Lung (tissue), 12 donors: Measurements from ENCODE around the gene TET1. TPM values are rescaled to one million over a fixed set of nuclear protein-coding genes. Genes with fewer than 3 reads are reported as not detected.

Source experiments
- ATAC-seq: fragments of 200-7000 bp; cut with Tn5 transposase; one replicate; pipeline ENCODE4 v1.9.1; 2020; ENCODE audit warnings: moderate number of reproducible peaks; ENCODE audit not compliant: insufficient read depth, low FRiP score
- DNase-seq, 3 donors: peaks; one replicate each; pipeline ENCODE4 v3.0.0-alpha.2; 2013 to 2017
- H3K27ac ChIP-seq, 2 donors: one replicate each; pipeline ENCODE4 v1.5.1; 2013; ENCODE audit warnings: mild to moderate bottlenecking in 2 of 2, moderate library complexity in 2 of 2, control low read depth in 1 of 2, inconsistent platforms in 1 of 2, low read depth in 1 of 2, low read length in 1 of 2
- H3K27me3 ChIP-seq, 3 donors: one replicate each; pipeline ENCODE4 v1.5.1; 2013; ENCODE audit warnings: low read length in 2 of 3; ENCODE audit not compliant: control insufficient read depth in 3 of 3, insufficient read depth in 3 of 3
- H3K36me3 ChIP-seq, 4 donors: one replicate each; pipeline ENCODE4 v1.5.1; 2013; ENCODE audit warnings: low read length in 4 of 4, mild to moderate bottlenecking in 1 of 4, moderate library complexity in 1 of 4; ENCODE audit not compliant: control insufficient read depth in 4 of 4, insufficient read depth in 4 of 4
- H3K4me1 ChIP-seq, 5 donors: one replicate each; pipeline ENCODE4 v1.5.1; 2013; ENCODE audit warnings: low read length in 5 of 5, mild to moderate bottlenecking in 2 of 5, moderate library complexity in 1 of 5; ENCODE audit not compliant: control insufficient read depth in 5 of 5, insufficient read depth in 5 of 5
- H3K4me3 ChIP-seq: one replicate; pipeline ENCODE4 v1.5.1; 2013; ENCODE audit warnings: mild to moderate bottlenecking, control low read depth, moderate library complexity
- H3K9ac ChIP-seq, 2 donors: one replicate each; pipeline ENCODE4 v1.5.1; 2013; ENCODE audit warnings: low read length in 2 of 2, control low read depth in 1 of 2; ENCODE audit not compliant: insufficient read depth in 1 of 2
- H3K9me3 ChIP-seq, 4 donors: one replicate each; pipeline ENCODE4 v1.5.1; 2013; ENCODE audit warnings: low read length in 3 of 4, mild to moderate bottlenecking in 1 of 4, moderate library complexity in 1 of 4; ENCODE audit not compliant: control insufficient read depth in 4 of 4, insufficient read depth in 3 of 4
- WGBS, 2 donors: extraction: QIAGEN DNeasy Blood & Tissue Kit; methylation state at CpG; one replicate each; pipeline ENCODE4 v1.1.7; 2013; 5-methylcytosine and 5-hydroxymethylcytosine counted together
- polyA plus RNA-seq, 2 donors: library from polyadenylated mRNA; stranded (reverse); fragments of 200-250 nt; gene quantifications; one replicate each; pipeline ENCODE4 v1.2.1, GENCODE V29; 2013
- total RNA-seq, 2 donors: library from RNA; depleted of rRNA in 1 of 2; stranded (reverse); fragments of >200 nt in 1 of 2; gene quantifications; one replicate each; pipeline ENCODE4 v1.2.1, GENCODE V29; 2014 to 2021
- TF ChIP-seq, protein P1 (sequence below): IDR thresholded peaks from 2 replicates; pipeline ENCODE4 v1.5.1; 2012; ENCODE audit warnings: mild to moderate bottlenecking; ENCODE audit errors: control extremely low read depth, extremely low read depth
- donor health status: control.
- donor health status: control.
- donor health status: Bipolar disorder and iron deficiency.
- donor health status: healthy.
- donor health status: DM: yes; HTN: yes; CAD: no.

The TET1 gene
- total and polyA plus RNA-seq, 4 donors, result 0.06 to 23.5 (median 0.73) TPM

DNA sequence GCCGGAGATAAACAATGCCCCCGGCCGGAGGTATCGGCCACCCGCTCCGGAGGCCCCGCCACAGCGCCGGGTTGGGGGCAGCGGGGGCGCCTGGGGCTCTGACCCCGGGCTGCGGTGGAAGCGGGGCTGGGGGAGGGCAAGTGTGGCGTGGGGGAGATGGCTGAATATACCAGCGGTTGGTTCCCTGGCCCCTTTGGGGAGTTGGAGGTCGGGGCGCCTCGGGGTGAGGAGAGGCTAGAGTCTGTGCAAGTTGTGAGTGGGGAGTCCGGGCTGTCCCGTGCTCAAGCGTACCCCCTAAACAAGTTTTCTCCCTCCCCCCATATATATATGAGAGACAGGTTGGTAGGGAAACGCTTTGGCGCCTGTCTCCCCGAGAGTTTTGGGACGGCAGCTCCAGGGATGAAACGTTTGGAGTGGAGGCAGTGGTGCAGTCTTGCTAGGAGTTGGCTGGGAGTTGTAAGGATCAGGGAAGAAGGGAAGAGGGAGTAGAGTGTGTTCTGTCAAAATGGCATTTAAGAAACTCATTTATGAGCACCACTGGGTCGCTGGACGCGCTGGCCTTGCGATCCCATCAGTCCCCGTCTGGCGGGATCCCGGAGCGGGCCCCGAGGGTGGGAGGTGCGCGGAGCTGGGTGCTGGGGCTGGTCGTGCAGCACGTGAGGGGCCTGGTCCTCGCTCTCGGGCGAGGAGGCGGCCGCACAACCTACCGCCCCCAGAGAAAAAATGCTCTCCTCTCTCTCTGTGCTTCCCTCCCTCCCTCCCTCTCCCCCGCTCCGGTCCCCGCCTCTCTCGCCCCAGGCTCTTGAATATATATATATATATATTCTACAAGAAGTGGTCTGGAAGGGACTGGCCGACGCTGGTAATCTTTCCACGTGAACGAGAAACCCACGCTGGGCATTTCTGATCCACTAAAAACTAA, 1.1 kb downstream of the TET1 start:
- Histone ChIP-seq H3K4me3 (peak overlapping the region; percentile 58), H3K9ac (peak overlapping the region; percentile 42 to 87), H3K9me3 (no peaks in the 10 kb centered on the region), H3K4me1 (peaks cover 0 to 31% (median 4%) of the 10 kb centered on the region in 5 donors), H3K27me3 (no peaks in the 10 kb centered on the region), H3K36me3 (no peaks in the 10 kb centered on the region), H3K27ac (no peak overlapping the region)
- WGBS, 2 donors, result 2% methylated on average over 53 to 54 of the region's 55 CpGs
- DNase-seq (peak; percentile 70 to 85 (median 73)), ATAC-seq (peak; percentile 20)
- TF ChIP-seq, protein P1, sequence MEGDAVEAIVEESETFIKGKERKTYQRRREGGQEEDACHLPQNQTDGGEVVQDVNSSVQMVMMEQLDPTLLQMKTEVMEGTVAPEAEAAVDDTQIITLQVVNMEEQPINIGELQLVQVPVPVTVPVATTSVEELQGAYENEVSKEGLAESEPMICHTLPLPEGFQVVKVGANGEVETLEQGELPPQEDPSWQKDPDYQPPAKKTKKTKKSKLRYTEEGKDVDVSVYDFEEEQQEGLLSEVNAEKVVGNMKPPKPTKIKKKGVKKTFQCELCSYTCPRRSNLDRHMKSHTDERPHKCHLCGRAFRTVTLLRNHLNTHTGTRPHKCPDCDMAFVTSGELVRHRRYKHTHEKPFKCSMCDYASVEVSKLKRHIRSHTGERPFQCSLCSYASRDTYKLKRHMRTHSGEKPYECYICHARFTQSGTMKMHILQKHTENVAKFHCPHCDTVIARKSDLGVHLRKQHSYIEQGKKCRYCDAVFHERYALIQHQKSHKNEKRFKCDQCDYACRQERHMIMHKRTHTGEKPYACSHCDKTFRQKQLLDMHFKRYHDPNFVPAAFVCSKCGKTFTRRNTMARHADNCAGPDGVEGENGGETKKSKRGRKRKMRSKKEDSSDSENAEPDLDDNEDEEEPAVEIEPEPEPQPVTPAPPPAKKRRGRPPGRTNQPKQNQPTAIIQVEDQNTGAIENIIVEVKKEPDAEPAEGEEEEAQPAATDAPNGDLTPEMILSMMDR, result no peak

DNA sequence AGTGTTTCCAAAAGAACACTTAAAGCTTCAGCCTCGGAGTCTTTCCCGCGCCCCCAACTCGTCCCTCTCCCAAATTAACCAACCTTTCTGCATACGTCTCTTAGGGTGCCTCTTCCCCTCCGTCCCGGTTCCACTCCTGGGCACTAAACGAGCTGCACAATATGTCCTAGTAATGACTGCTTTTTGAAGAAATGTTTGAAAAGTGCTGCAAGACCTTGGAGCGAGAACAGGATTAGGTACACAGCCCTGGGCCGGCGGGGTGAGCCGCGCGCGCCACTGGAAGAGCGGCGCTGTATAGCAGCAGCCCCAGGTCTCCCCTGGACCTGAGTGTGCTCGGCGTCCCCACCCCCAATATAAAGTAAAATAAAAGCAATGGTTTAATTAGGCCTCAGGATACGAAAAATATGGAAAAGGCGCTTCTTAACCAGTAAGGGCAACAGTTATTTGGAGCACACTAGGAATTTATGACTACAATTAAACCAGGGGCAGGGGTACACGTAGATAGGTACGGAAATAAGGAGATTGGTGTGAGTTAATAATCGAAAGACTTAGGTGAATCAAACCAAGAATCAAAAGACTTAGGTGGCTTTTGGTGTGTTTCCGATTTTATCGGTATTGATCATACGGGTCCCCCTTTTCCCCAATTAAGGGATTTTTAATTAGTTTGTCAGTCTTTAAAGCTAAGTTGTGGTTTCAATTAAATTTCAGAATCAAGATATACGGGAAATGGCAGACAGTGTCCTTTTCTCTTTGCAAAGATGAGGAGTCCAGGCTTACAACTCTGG, 1.9 kb downstream of the TET1 start:
- no peak for ATAC-seq
- H3K9ac ChIP-seq, result peak overlapping the region; percentile 3 to 87
- no peak overlapping the region for H3K27ac ChIP-seq

DNA sequence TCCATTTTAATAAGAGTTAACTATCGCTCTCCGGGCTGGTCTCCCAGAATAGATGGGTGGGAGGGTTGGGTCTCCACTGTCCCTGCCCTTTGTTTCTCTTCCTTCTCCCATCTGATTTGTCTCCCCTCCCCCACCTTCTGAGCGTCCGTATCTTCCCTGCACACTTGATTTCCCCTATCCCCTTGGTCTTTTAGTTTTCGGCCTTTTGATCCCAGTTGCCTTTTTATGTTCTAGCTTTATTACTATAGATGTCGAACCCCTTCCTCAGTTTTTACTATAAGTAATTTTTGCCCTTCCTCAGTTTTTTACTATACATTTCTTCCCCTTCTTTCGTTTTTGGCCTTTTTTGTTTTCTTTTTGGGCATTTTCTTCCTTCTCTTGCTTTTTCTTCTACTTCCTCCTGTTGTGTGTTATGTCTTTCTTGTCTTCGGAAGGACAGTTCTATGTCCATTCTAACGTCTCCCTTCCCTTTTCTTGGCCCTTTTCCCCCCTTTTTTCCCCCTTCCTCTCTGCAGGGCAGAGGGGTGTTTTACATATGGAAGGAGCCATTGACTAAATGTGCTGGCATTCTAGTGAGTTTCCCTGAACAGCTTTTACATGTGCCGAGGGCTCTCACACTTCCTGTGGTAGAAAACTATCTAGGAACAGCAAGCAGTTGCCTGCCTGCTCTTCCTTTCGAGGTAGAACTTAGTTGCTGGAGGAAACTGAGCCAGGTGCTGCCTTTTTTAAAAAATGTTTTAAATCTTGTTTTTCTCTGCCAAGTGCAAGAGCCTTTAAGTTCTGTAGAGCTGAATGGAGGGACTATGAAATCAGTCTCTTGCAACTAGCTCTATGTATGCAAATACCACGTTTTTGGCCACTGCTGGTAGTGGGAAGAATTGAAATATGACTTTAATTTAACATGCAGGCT, 2.8 kb downstream of the TET1 start:
- DNase-seq, result peak; percentile 33 to 75 (median 72)

More for the DNA sequence above, 1.9 kb downstream of the TET1 start:
- peak; percentile 41 to 68 (median 57) for DNase-seq
- Histone ChIP-seq H3K4me3 (no peak overlapping the region), H3K9me3 (no peaks in the 10 kb centered on the region), H3K27me3 (no peaks in the 10 kb centered on the region), H3K36me3 (no peaks in the 10 kb centered on the region), H3K4me1 (peaks cover 0 to 39% (median 4%) of the 10 kb centered on the region in 5 donors)
- TF ChIP-seq, protein P1, result no peak
- WGBS, 2 donors, result 35 to 45% methylated on average over 28 of the region's 28 CpGs

More for the DNA sequence above, 2.8 kb downstream of the TET1 start:
- H3K36me3 ChIP-seq, result no peaks in the 10 kb centered on the region
- H3K4me3 ChIP-seq, result no peak overlapping the region
- H3K9me3 ChIP-seq, result no peaks in the 10 kb centered on the region
- no peaks in the 10 kb centered on the region for H3K27me3 ChIP-seq
- 30 to 46% methylated on average over 12 of the region's 12 CpGs for WGBS, 2 donors
- peaks cover 0 to 40% (median 4%) of the 10 kb centered on the region in 5 donors for H3K4me1 ChIP-seq
- ATAC-seq, result no peak
- H3K9ac ChIP-seq, result peak overlapping the region in 1 of 2 donors; percentile 87
- TF ChIP-seq, protein P1, result no peak
- H3K27ac ChIP-seq, result no peak overlapping the region
